Measurements from ENCODE around the gene ZBED3. TPM values are rescaled to one million over a fixed set of nuclear protein-coding genes. Genes with fewer than 3 reads are reported as not detected.
"Not testable (repeated sequence)": the region's sequence is repeated elsewhere in the genome, so short reads cannot be mapped to it uniquely, and the experiment has no call there.

The ZBED3 gene
- total RNA-seq, 1 experiment from 2014 or later, result 1.3 TPM

- no peak for TF ChIP-seq EZH2 (IDR thresholded peaks at IDR 0.05; ENCODE audit: low read length, unreplicated experiment)
- no peak for TF ChIP-seq EZH2phosphoT487 (IDR thresholded peaks at IDR 0.05; ENCODE audit: borderline replicate concordance, low read length)
- TF ChIP-seq CTCF (conservative IDR thresholded peaks at IDR 0.05; ENCODE audit: low read depth, low read length), result no peak
- Histone ChIP-seq H2AFZ (ENCODE audit: low read length) (no peak overlapping the region), H3K79me2 (ENCODE audit: low read length) (no peaks in the 10 kb centered on the region; the same call in 1 of the 2 replicates), H3K36me3 (ENCODE audit: low read depth, low read length) (no peaks in the 10 kb centered on the region), H3K9me3 (ENCODE audit: low read length) (no peaks in the 10 kb centered on the region), H3K4me1 (ENCODE audit: insufficient read depth, low read length) (peaks cover 11% of the 10 kb centered on the region), H3K27ac (ENCODE audit: low read length) (no peak overlapping the region), H3K4me2 (ENCODE audit: low read length) (no peak overlapping the region), H4K20me1 (ENCODE audit: low read length) (no peaks in the 10 kb centered on the region), H3K4me3 (ENCODE audit: low read length) (no peak overlapping the region), H3K9me2 (replicated peaks; ENCODE audit: low read length) (no peaks in the 10 kb centered on the region), H3F3A (ENCODE audit: low read length, unreplicated experiment) (no peaks in the 10 kb centered on the region), H3K9ac (ENCODE audit: low read length) (no peak overlapping the region), H3K27me3 (ENCODE audit: low read length) (no peaks in the 10 kb centered on the region)
- DNase-seq (no peak), ATAC-seq (no peak)
- POLR2A ChIA-PET (ENCODE audit: unreplicated experiment), result no interaction called here
- CTCF ChIA-PET, result no interaction called here
- intact Hi-C loops (cut with micrococcal nuclease), result no loop called here
- no TSS peak for BruUV-seq (replicated peaks)
Observed at GRCh38 chr5:77080905-77081304, 6.2 kb downstream of the ZBED3 start.

DNA sequence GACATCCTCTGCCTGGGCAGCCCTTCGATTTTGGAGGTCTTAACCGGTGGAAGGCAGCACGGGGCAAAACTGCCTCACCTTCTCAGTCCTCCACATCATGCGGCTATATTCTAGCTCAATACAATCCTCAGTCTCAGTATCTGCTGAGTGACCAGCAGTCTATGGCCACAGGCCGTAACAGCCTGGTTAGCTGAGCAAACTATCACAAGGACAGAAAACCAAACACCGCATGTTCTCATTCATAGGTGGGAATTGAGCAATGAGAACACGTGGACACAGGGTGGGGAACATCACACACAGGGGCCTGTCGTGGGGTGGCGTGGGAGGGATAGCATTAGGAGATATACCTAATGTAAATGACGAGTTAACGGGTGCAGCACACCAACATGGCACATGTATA, 6.6 kb downstream of the ZBED3 start:
- H3K79me2 ChIP-seq (ENCODE audit: low read length); H4K20me1 ChIP-seq (ENCODE audit: low read length); H3K9ac ChIP-seq (ENCODE audit: low read length); H3K27ac ChIP-seq (ENCODE audit: low read length); ATAC-seq; H3K27me3 ChIP-seq (ENCODE audit: low read length); H3K9me2 ChIP-seq (replicated peaks; ENCODE audit: low read length); H3K9me3 ChIP-seq (ENCODE audit: low read length); CTCF ChIA-PET; H3K4me3 ChIP-seq (ENCODE audit: low read length); H3F3A ChIP-seq (ENCODE audit: low read length, unreplicated experiment); H3K4me2 ChIP-seq (ENCODE audit: low read length); H3K36me3 ChIP-seq (ENCODE audit: low read depth, low read length); POLR2A ChIA-PET (ENCODE audit: unreplicated experiment); H2AFZ ChIP-seq (ENCODE audit: low read length); DNase-seq; intact Hi-C loops (cut with micrococcal nuclease); BruUV-seq (replicated peaks); H3K4me1 ChIP-seq (ENCODE audit: insufficient read depth, low read length): not testable (repeated sequence)

- no peak for TF ChIP-seq CTCF (conservative IDR thresholded peaks at IDR 0.05; ENCODE audit: low read depth, low read length)
- TF ChIP-seq EZH2phosphoT487 (IDR thresholded peaks at IDR 0.05; ENCODE audit: borderline replicate concordance, low read length), result no peak
- TF ChIP-seq EZH2 (IDR thresholded peaks at IDR 0.05; ENCODE audit: low read length, unreplicated experiment), result no peak
- ATAC-seq, result no peak
- no peak overlapping the region for H2AFZ ChIP-seq (ENCODE audit: low read length)
- POLR2A ChIA-PET (ENCODE audit: unreplicated experiment), result no interaction called here
- no peaks in the 10 kb centered on the region for H3K27me3 ChIP-seq (ENCODE audit: low read length)
- no peak overlapping the region for H3K4me3 ChIP-seq (ENCODE audit: low read length)
- H3K9me3 ChIP-seq (ENCODE audit: low read length), result no peaks in the 10 kb centered on the region
- H3K4me2 ChIP-seq (ENCODE audit: low read length), result no peak overlapping the region
- CTCF ChIA-PET, result no interaction called here
- DNase-seq, result no peak
- no TSS peak for BruUV-seq (replicated peaks)
- no peak overlapping the region for H3K27ac ChIP-seq (ENCODE audit: low read length)
- intact Hi-C loops (cut with micrococcal nuclease), result no loop called here
- H3K36me3 ChIP-seq (ENCODE audit: low read depth, low read length), result no peaks in the 10 kb centered on the region
- H3K9ac ChIP-seq (ENCODE audit: low read length), result no peak overlapping the region
- no peaks in the 10 kb centered on the region for H3K79me2 ChIP-seq (ENCODE audit: low read length)
- H3F3A ChIP-seq (ENCODE audit: low read length, unreplicated experiment), result no peaks in the 10 kb centered on the region
- no peaks in the 10 kb centered on the region for H3K9me2 ChIP-seq (replicated peaks; ENCODE audit: low read length)
- H4K20me1 ChIP-seq (ENCODE audit: low read length), result no peaks in the 10 kb centered on the region
- H3K4me1 ChIP-seq (ENCODE audit: insufficient read depth, low read length), result no peaks in the 10 kb centered on the region
Observed at GRCh38 chr5:77077829-77078176, 9.3 kb downstream of the ZBED3 start.

All from PC-3 (cell line).